SKM-1 treated with dmso at 0.1 percent for 144 hours (cell line): ENCODE measurements around the gene NOS3.
"Not testable (repeated sequence)": the region's sequence is repeated elsewhere in the genome, so short reads cannot be mapped to it uniquely, and the experiment has no call there.

Experiments used
- DNase-seq: peaks from one replicate; lab custom pipeline; 2025; ENCODE audit not compliant: unreplicated experiment; lab: John Stamatoyannopoulos, UW

Gene NOS3

DNA sequence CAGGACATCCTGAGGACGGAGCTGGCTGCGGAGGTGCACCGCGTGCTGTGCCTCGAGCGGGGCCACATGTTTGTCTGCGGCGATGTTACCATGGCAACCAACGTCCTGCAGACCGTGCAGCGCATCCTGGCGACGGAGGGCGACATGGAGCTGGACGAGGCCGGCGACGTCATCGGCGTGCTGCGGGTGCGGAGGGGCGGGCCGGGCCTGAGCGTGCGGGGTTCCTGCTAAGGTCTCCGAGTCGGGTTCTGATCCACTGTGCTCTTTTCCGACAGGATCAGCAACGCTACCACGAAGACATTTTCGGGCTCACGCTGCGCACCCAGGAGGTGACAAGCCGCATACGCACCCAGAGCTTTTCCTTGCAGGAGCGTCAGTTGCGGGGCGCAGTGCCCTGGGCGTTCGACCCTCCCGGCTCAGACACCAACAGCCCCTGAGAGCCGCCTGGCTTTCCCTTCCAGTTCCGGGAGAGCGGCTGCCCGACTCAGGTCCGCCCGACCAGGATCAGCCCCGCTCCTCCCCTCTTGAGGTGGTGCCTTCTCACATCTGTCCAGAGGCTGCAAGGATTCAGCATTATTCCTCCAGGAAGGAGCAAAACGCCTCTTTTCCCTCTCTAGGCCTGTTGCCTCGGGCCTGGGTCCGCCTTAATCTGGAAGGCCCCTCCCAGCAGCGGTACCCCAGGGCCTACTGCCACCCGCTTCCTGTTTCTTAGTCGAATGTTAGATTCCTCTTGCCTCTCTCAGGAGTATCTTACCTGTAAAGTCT lies 23.1 kb downstream of the NOS3 start:
- DNase-seq = no peak

DNA sequence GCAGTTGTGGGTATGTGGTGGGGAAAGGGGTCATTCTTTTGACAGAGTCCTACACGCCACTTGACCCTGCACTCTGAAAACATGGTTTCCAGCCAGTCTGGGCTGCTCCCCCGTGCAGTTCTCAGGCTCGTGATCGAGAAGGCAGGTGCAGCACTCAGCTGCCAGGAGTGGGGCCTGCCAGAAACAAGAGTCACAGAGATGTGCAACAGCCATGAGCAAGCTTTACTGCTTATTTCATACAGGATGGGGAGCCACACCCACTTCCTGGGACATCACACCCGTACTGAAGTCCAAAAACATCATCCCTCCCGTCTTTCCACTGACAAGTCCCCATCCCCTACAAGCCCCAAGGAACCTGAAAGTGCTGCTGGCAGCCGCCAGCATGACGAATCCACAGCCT lies 24.1 kb downstream of the NOS3 start:
- DNase-seq = no peak

DNA sequence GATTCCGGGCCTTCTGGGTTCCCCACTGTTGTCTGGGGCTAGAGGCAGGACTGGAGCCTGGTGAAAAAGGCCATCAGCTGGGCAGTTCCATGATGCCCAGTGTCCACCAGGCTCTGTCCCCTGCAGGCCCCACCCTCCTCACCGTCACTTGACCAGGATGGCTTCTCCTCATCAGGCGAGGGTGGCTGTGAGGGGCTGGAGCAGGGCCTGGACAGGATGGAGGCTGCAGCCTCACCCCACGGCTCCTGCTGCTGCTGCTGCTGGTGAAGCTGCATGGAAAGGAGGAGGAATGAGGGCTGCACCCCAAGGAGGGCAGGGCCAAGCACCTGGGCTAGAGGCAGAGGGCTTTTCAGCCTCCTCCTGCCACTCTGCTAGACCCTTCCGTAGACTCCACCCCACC lies 25.1 kb downstream of the NOS3 start:
- no peak for DNase-seq

DNA sequence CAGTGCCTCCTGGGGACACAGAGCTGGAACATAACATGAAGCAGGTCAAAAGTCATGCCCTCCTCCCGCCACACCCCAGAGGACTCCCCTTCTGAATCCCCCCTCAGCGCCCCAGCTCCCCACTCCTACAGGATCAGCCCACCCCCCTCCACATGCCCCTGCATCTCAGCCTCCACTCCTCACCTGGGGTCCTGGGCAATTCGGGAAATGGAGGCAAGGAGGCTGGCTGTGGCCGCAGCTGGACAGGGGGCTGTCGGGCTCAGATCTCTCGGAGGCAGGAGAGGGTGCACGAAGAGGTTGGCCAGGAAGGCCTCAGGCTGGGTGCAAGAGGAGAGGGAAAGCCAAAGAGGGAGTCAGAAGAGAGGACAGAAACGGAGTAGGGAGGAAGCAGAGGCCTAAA lies 25.7 kb downstream of the NOS3 start:
- DNase-seq = no peak

DNA sequence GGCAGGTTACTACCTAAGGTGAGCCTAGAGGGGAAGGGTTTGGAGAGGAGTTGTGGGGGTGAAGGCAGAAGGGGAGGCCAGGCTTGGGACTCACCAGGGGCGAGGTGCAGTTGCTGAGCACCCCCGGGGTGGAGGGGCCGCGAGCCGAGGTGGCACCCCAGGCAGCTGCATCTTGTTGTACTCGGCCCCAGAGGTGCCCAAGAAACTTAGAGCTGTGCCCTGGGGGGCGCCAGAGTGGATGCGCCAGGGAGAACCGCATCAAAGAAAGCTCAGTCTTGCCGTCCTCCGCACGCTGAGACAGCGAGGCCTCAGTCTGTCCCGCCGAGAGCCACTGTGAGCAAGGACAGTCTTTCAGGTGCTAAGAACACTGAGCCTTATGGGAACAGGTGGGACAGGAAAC lies 26.1 kb downstream of the NOS3 start:
- DNase-seq = no peak

DNA sequence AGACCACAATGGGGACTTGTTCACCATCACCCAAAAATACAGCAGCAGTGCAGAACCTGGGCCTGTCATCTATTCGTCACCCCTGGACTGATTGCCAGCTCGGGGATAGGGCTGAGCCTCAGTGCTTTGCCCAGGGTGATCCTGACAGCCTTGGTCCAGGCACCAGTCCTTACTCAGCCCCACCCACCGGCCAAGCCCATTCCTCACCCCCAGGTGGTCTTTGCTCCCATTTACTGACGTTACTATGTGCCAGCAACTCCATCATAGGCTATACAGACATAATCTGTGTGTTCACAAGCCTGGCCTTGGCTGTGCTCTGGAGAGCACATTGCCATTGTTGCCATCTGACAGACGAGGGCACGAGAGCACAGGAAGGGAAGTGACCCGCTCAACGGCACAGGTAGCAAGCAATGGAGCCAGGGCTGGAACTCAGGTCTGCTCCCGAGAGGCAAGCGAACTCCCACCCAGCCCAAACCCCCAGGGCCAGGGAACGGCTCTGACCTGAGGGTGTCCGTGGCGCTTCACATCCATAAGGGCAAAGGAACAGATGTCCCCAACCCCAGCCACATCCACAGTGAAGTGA lies 26.6 kb downstream of the NOS3 start:
- no peak for DNase-seq

DNA sequence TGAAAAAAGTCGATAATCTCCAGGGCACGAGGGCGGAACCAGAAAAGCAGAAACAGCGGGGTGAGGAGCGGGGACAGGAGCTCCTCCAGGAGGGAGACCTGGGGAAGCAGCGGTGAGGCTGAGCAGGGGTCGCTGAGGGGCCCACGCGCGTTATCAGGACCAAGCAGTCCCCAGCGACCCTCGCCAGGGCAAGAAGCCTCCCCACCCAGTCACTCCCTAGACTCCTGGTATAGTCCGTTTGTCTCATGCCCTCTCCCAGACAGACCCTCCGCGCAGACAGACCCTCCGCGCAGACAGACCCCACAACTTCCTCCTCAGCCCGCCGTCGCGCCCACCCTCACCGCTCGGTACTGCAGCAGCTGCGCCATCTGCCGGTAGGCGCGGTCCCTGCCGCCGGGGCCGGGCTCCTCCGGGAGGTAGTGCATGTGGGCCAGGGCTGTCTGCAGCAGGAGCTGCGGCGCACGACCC lies 27.2 kb downstream of the NOS3 start:
- peak; percentile 20 for DNase-seq

DNA sequence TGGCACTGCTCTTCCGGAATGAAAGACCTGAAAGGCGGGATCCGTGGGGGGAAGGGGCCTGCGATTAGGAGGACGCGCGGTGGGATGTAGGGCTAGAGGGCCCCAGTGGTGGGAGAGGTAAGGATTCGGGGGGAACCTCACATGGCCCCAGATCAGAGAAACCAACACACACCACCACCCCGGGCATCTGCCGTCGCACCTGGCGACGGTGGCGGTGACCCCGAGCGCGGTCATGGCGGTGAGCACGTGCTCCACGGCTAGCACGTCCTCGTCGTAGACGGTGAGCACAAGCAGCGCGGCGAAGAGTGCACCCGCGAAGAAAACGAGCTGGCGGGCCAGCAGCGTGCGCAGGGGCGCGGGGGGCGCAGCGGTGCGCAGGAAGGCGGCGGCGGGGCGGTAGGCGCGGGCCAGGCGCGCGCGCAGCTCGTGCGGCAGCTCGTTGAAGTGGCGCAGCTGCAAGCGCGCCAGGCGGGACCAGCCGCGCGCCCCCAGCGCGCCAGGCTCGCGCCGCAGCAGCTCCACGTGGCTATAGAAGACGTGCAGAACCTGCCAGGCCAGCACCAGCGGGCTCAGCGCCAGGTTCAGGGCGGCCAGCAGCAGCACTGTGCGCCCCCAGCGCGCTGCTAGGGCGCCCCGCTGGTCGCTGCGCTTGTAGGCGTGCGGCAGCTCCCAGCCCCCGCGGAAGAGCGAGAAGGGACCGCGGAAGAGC lies 27.8 kb downstream of the NOS3 start:
- DNase-seq = no peak

DNA sequence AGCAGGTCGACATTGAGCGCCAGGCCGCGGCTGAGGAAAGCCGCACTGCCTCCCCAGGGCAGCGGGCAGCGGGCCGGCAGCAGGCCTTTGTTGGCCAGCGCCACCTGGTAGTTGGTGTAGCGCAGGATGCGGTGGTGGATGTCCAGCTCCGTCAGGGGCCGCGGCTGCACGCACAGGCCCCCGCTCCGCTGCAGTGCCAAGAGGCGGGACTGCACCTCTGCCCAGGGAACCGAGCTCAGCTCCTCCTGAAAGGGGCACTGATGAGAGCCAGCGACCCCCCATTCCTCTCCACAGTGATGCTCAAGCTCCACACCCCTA lies 28.3 kb downstream of the NOS3 start:
- DNase-seq = no peak

DNA sequence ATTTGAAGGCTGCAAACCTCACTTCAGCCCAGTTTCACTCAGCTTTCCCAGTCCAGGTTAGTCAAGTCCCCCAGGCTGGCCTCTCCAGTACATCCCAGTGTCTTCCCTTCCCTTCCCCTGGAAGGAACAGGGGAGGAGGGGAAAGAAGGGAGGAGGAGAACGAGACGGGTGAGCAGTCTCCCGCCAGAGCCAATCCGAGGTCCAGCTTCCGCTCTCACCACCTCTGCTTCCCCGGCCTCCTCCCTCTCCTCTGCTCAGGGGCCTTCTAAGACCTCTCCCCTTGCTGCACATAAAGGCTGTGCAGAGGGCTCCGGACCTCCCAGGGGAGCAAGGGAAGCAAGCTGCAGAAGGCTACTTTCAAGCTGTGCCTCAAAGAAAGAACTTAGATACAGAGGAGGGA lies 29.4 kb downstream of the NOS3 start:
- no peak for DNase-seq

DNA sequence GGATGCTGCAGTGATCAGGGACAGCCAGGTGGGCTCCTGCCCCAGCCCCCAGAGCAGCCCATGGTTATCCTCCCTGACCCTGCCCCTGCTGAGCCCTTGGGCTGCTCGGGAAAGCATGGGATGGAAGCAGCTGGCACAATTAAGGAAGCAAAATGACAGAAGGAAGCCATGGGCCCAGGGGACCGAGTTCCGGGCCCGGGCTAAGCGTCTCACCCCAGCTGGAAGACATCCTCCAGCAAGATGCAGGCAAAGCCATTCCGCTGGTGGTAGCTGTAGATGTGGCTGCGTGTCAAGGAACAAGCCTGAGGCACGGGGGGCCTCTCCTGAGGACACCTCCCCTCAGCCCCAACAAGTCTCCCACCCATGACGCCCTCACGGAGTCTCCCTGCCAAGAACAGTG lies 32.4 kb downstream of the NOS3 start:
- no peak for DNase-seq

DNA sequence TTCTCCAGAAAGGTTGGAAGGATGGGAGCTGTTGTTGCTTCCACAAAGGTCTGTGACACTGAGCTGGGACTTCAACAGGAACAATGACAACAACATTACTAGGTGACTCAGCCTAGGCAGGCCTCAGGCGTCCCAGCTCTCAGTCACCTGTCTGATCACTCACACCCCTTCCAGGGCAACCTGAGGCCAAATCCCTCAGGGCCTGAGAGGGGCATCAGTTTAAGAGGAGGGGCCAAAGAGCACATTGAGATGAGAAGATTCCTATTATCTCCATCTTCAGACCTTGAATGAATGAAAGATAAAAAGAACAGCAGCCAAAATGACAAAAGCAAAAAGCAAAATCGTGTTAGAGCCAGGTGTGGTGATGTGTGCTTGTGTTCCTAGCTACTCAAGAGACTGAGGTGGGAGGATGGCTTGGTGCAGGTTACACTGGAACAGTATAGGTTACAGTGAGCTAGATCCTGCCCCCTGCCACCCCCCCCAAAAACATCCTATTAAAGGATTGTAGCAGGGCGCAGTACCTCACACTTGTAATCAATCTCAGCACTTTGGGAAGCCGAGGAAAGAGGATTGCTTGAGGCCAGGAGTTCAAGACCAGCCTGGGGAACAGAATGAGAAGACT lies 33.7 kb downstream of the NOS3 start, which contains the start of gene ATG9B:
ATG9B (minus strand) TSS at position 60 of the 622 bp plus-strand sequence. CDS start 71 bp downstream, outside the sequence.
- DNase-seq = no peak

DNA sequence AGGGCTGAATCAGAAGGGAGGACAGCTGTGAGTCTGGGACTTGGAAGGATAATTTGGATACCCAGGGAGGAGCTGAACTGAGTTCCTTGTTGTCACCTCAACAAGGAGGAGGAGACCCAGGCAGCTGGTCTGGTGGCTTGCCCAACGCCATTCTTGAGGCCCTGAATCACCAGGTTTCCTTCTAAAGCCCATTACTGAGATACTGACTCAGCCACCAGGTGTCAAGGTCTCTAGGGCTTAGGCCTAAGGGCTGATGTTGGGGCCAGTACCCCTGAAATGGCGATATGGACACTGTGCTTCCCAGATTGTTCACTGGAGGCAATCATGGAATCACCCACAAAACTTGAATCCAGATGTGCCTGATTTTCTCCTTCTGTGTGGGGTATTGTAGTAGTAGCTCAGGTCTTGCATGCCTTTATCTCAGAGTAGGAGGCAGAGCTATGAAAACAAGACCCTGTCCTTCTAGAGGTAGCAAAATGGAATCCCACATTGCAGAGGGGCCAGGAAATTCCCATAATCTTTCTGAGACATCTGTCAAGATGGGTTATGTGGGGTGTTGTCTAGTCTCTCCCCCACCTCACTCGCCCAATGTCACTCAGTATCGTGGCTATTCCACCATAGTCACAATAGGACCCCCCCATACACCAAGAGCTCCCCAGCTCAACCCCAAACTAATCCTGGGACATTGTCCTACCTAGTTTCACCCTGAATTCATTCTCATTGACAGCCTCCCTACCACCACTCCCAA lies 35.3 kb downstream of the NOS3 start:
- no peak for DNase-seq

DNA sequence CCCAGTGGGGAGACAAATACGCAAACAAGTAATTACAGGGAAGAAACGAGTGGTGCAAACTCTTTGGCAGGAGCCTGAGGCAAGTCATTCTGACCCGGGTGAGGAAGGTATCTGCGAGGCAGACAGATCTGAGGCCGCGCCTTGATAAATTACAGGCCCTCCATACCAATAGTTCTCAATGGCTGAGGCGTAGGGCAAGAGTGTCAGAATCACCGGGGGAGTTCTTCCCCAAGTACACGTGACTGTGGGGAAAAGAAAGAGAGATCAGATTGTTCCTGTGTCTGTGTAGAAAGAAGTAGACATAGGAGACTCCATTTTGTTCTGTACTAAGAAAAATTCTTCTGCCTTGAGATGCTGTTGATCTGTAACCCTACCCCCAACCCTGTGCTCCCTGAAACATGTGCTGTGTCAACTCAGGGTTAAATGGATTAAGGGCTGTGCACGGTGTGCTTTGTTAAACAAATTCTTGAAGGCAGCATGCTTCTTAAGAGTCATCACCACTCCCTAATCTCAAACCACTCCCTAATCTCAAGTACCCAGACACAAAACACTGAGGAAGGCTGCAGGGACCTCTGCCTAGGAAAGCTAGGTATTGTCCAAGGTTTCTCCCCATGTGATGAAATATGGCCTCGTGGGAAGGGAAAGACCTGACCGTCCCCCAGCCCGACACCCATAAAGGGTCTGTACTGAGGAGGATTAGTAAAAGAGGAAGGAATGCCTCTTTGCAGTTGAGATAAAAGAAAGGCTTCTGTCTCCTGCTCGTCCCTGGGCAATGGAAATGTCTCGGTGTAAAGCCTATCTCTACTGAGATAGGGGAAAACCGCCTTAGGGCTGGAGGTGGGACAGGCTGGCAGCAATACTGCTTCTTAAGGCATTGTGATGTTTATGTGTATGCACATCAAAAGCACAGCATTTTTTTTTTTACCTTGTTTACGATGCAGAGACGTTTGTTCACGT lies 36.2 kb downstream of the NOS3 start:
- not testable (repeated sequence) for DNase-seq

DNA sequence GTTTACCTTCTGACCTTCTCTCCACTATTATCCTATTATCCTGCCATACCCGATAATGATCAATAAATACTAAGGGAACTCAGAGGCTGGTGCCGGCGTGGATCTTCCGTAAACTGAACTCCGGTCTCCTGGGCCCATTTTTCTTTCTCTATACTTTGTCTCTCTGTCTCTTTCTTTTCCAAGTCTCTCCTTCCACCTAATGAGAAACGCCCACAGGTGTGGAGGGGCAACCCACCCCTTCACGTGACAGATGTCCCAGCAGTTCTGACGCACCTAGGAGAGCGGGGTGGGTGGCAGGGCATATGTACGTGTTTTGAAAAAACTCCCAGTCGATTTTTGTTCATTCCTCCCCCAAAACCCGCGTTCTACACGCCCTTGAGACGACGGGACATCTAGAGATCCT lies 36.9 kb downstream of the NOS3 start:
- DNase-seq = not testable (repeated sequence)

DNA sequence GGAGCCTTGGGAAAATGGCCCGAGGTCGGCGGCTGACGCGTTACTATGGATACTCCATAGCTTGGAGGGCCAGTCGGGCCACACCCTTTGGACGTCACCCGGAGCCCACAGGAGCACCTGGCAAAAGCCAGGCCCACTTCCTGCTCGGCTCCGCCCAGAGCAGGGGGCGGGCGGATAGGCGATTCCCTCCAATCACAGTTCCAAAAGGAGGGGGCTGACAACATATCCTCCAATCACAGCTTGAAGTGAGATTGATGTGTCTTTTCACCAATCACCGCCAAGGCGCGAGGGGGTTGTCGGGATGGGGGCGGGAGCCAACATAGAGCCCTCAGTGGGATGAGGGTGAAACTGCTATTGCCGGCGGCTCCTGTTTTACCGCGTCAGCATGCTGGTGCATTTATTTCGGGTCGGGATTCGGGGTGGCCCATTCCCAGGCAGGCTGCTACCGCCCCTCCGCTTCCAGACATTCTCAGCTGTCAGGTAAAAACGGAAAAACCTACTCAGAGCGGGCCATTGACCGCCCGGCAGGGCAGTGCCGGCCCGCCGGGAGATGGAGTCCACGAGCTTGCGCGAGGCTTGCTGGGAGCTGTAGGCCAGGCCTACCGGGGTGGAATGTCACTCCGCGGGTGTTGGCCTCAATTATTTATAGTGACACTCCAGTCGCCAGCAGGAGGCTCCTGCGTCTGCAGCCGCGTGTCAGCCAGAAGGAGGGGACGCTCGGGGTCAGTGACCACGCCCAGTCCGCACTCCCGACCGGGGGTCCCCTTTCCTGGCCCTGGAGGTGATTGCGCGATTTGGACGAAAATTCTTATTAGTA lies 37.5 kb downstream of the NOS3 start, which contains the start of gene ABCB8:
ABCB8 (plus strand) TSS at position 320 of the 817 bp plus-strand sequence; CDS start at position 386, 66 bp downstream.
- peak; percentile 80 for DNase-seq

DNA sequence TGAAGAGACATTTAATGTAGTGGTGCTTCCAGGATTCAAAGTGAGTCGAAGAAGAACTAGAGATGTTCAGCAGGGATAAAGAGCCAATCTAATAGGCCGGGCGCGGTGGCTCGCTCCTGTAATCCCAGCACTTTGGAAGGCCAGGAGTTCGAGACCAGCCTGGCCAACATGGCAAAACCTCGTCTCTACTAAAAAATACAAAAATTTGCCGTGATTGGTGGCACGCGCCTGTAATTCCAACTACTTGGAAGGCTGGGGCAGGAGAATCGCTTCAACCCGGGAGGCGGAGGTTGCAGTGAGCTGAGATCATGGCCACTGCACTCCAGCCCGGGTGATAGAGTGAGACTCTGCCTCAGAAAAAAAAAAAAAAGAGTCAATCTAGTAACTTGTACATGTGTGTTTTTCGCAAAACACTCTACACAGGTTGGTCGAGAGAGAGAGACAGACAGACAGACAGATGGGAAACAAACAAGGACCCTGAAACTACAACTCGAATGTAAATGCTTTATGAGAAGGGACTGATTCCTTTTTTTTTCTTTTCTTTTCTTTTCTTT lies 38.2 kb downstream of the NOS3 start:
- DNase-seq = no peak

DNA sequence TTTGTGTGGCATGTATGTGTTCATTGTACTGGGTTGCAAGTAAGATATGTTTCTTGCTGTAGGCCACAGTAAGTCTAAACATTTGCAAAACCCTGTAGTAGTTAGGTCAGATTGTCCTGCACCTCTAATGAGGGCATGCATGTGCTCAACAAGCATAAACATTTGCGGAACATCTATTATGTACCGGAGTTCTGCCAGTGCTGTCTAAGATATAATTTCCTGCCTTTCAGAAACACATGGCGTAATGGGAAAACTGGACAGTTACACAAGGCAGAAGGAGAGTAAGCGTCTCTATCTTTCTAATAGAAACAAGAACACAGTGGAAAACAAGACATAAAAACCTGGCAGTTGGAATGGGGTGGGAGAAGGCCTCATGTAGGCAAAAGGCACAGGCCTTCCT lies 40.2 kb downstream of the NOS3 start:
- no peak for DNase-seq
